ENCODE results near the gene CDCP1. TPM values are rescaled to one million over a fixed set of nuclear protein-coding genes. Genes with fewer than 3 reads are reported as not detected.

CDCP1 gene
- total RNA-seq, 4 donors from 2014 or later: 77.4 to 85.6 (median 80.3) TPM

GRCh38 chr3:45134758-45135521 lies 11.2 kb downstream of the CDCP1 start:
- Histone ChIP-seq H3K4me3 (no peak overlapping the region), H3K27ac (no peak overlapping the region), H3K27me3 (no peaks in the 10 kb centered on the region), H3K9me3 (no peaks in the 10 kb centered on the region), H3K4me1 (peaks cover 56% of the 10 kb centered on the region), H3K36me3 (no peaks in the 10 kb centered on the region)
- no peak for DNase-seq (ENCODE audit: low spot score in 2 of 2)
- WGBS: 74% methylated on average over 5 of the region's 5 CpGs
- TF ChIP-seq, protein P1, sequence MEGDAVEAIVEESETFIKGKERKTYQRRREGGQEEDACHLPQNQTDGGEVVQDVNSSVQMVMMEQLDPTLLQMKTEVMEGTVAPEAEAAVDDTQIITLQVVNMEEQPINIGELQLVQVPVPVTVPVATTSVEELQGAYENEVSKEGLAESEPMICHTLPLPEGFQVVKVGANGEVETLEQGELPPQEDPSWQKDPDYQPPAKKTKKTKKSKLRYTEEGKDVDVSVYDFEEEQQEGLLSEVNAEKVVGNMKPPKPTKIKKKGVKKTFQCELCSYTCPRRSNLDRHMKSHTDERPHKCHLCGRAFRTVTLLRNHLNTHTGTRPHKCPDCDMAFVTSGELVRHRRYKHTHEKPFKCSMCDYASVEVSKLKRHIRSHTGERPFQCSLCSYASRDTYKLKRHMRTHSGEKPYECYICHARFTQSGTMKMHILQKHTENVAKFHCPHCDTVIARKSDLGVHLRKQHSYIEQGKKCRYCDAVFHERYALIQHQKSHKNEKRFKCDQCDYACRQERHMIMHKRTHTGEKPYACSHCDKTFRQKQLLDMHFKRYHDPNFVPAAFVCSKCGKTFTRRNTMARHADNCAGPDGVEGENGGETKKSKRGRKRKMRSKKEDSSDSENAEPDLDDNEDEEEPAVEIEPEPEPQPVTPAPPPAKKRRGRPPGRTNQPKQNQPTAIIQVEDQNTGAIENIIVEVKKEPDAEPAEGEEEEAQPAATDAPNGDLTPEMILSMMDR (IDR thresholded peaks at IDR 0.05): no peak
- TF ChIP-seq POLR2AphosphoS5 (IDR thresholded peaks at IDR 0.05) (no peak), POLR2A (IDR thresholded peaks at IDR 0.05) (no peak), EP300 (IDR thresholded peaks at IDR 0.05) (no peak)

GRCh38 chr3:45132568-45133211 lies 13.5 kb downstream of the CDCP1 start:
- Histone ChIP-seq H3K36me3 (no peaks in the 10 kb centered on the region), H3K4me3 (no peak overlapping the region), H3K27ac (no peak overlapping the region), H3K4me1 (peaks cover 39% of the 10 kb centered on the region), H3K27me3 (no peaks in the 10 kb centered on the region), H3K9me3 (no peaks in the 10 kb centered on the region)
- no peak for TF ChIP-seq EP300 (IDR thresholded peaks at IDR 0.05)
- TF ChIP-seq, protein P1 (IDR thresholded peaks at IDR 0.05): no peak
- no peak for TF ChIP-seq POLR2A (IDR thresholded peaks at IDR 0.05)
- DNase-seq (ENCODE audit: low spot score in 2 of 2): no peak
- 75% methylated on average over 5 of the region's 5 CpGs for WGBS

DNA sequence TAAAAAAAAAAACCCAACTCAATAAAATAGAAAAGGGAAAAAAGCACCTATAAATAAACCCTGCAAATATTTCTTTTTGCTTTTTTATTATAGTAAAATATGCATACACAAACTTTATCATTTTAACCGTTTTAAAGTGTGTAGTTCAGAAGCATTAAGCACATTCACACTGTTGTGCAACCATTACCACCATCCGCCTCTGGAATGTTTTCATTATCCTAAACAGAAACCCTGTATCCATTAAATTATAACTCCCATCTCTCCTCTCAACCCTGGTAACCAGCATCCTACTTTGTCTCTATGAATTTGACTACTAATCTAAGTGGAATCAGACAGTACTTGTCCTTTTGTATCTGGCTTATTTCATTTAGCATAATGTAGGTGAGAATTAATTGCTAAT lies 15.0 kb downstream of the CDCP1 start:
- H3K36me3 ChIP-seq: no peaks in the 10 kb centered on the region
- no peak overlapping the region for H3K27ac ChIP-seq
- DNase-seq (ENCODE audit: low spot score in 2 of 2): no peak
- H3K4me3 ChIP-seq: no peak overlapping the region
- TF ChIP-seq, protein P1 (IDR thresholded peaks at IDR 0.05): no peak
- TF ChIP-seq EP300 (IDR thresholded peaks at IDR 0.05): no peak
- no peak for TF ChIP-seq POLR2AphosphoS5 (IDR thresholded peaks at IDR 0.05)
- TF ChIP-seq POLR2A (IDR thresholded peaks at IDR 0.05): no peak
- no peaks in the 10 kb centered on the region for H3K27me3 ChIP-seq
- peaks cover 33% of the 10 kb centered on the region for H3K4me1 ChIP-seq
- H3K9me3 ChIP-seq: no peaks in the 10 kb centered on the region
- 74% methylated on average over 2 of the region's 2 CpGs for WGBS

DNA sequence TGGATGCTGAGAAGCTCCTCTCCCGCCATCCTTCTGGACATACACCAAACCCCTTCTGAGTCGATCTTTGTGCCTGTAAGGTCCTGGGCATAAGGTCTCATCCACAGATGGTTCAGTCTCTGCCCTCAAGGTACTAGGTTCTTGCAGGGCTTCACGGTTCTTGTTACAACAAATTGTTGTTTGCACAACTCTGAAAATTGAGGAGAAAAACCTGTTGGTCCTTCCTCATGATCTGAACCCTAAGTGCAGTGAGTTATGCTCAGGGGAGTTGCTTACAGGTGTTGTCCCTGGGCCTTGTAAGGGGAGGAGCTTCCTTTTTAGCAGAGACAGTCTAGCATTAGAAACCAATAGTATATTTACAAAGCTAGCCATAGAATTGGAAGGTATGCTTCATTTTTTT lies 15.7 kb downstream of the CDCP1 start:
- peaks cover 32% of the 10 kb centered on the region for H3K4me1 ChIP-seq
- H3K9me3 ChIP-seq: no peaks in the 10 kb centered on the region
- no peaks in the 10 kb centered on the region for H3K36me3 ChIP-seq
- no peak overlapping the region for H3K4me3 ChIP-seq
- TF ChIP-seq, protein P1 (IDR thresholded peaks at IDR 0.05): no peak
- no peak for TF ChIP-seq EP300 (IDR thresholded peaks at IDR 0.05)
- TF ChIP-seq POLR2A (IDR thresholded peaks at IDR 0.05): no peak
- TF ChIP-seq POLR2AphosphoS5 (IDR thresholded peaks at IDR 0.05): no peak
- WGBS: 65% methylated on average over 3 of the region's 3 CpGs
- no peak for DNase-seq (ENCODE audit: low spot score in 2 of 2)
- no peak overlapping the region for H3K27ac ChIP-seq
- H3K27me3 ChIP-seq: no peaks in the 10 kb centered on the region

GRCh38 chr3:45128950-45129349 lies 17.2 kb downstream of the CDCP1 start:
- H3K9me3 ChIP-seq: no peaks in the 10 kb centered on the region
- H3K27me3 ChIP-seq: no peaks in the 10 kb centered on the region
- TF ChIP-seq POLR2A (IDR thresholded peaks at IDR 0.05) (no peak), POLR2AphosphoS5 (IDR thresholded peaks at IDR 0.05) (no peak), EP300 (IDR thresholded peaks at IDR 0.05) (no peak)
- TF ChIP-seq, protein P1 (IDR thresholded peaks at IDR 0.05): no peak
- H3K4me3 ChIP-seq: no peak overlapping the region
- no peaks in the 10 kb centered on the region for H3K36me3 ChIP-seq
- no peak overlapping the region for H3K27ac ChIP-seq
- H3K4me1 ChIP-seq: peaks cover 29% of the 10 kb centered on the region
- WGBS: 83% methylated on average over 4 of the region's 4 CpGs
- no peak for DNase-seq (ENCODE audit: low spot score in 2 of 2)
